Heart left ventricle (tissue), 16 donors: Measurements from ENCODE around the gene RARRES2. TPM values are rescaled to one million over a fixed set of nuclear protein-coding genes. Genes with fewer than 3 reads are reported as not detected.

ENCODE experiments used
- ATAC-seq, 4 donors: fragments of 200-7000 bp; cut with Tn5 transposase; one replicate each; pipeline ENCODE4 v1.9.1; 2020 to 2022; ENCODE audit warnings: moderate library complexity in 4 of 4, mild to moderate bottlenecking in 3 of 4, moderate number of reproducible peaks in 1 of 4
- DNase-seq, 5 donors: peaks; one replicate each; pipeline ENCODE4 v3.0.0-alpha.2; 2020
- H3K27ac ChIP-seq, 12 donors: fragments of 200-600 bp; sonication (generic) in 4 of 12; one replicate each; pipeline versions ENCODE4 v1.5.0 to v1.8.0; 2016 to 2022; ENCODE audit warnings: mild to moderate bottlenecking in 2 of 12
- H3K27me3 ChIP-seq, 9 donors: fragments of 200-600 bp; sonication (generic) in 2 of 9; one replicate each; pipeline versions ENCODE4 v1.5.1 to v1.8.0; 2016 to 2022; ENCODE audit warnings: mild to moderate bottlenecking in 3 of 9
- H3K36me3 ChIP-seq, 9 donors: fragments of 200-600 bp; sonication (generic) in 2 of 9; one replicate each; pipeline versions ENCODE4 v1.5.0 to v1.8.0; 2018 to 2022; ENCODE audit warnings: mild to moderate bottlenecking in 2 of 9
- H3K4me1 ChIP-seq, 12 donors: fragments of 200-600 bp; sonication (generic) in 4 of 12; one replicate each; pipeline versions ENCODE4 v1.5.0 to v1.8.0; 2016 to 2022; ENCODE audit warnings: mild to moderate bottlenecking in 3 of 12
- H3K4me3 ChIP-seq, 12 donors: fragments of 200-600 bp; sonication (generic) in 4 of 12; one replicate each; pipeline versions ENCODE4 v1.5.0 to v1.8.0; 2017 to 2022; ENCODE audit warnings: mild to moderate bottlenecking in 9 of 12, moderate library complexity in 4 of 12
- H3K9me3 ChIP-seq, 12 donors: fragments of 200-600 bp; sonication (generic) in 4 of 12; one replicate each; pipeline versions ENCODE4 v1.5.0 to v1.8.0; 2016 to 2022; ENCODE audit warnings: mild to moderate bottlenecking in 1 of 12
- POLR2A ChIP-seq, 2 donors: fragments of 450-650 bp; IDR thresholded peaks; one replicate each; pipeline ENCODE4 v1.6.1; 2017; ENCODE audit warnings: antibody characterized with exemption in 2 of 2, mild to moderate bottlenecking in 2 of 2, moderate library complexity in 2 of 2
- WGBS, 4 donors: extraction: QIAGEN DNeasy Blood & Tissue Kit in 2 of 4; methylation state at CpG; one replicate each; pipeline versions ENCODE4 v1.1.5 to v1.1.7; 2013 to 2018; 5-methylcytosine and 5-hydroxymethylcytosine counted together
- intact Hi-C, 10 donors: fragments of 100-400 bp; cut with DNase I; formaldehyde crosslinking; loops; one replicate each; pipeline versions ENCODE4 v1.11.1 to v1.14.2; 2022
- polyA plus RNA-seq, 2 donors: library from polyadenylated mRNA; stranded (reverse); fragments of 200-250 nt; gene quantifications; one replicate each; pipeline ENCODE4 v1.2.3, GENCODE V29; 2013
- total RNA-seq, 9 donors: library from RNA; depleted of rRNA in 2 of 9; stranded (reverse); fragments of >200 nt in 2 of 9; fragmentation: NEBNext Ultra II Directional in 3 of 9; extraction: Animal tissue kit (Norgen Biotek cat#: 25700) in 3 of 9; gene quantifications; one replicate each; pipeline versions ENCODE4 v1.1.0 to v1.2.4, GENCODE V29; 2016 to 2023
- TF ChIP-seq, protein P1 (sequence below), 12 donors: fragments of 200-600 bp; sonication (generic) in 4 of 12; IDR thresholded peaks; one replicate each; pipeline versions ENCODE4 v1.5.0 to v1.8.0; 2018 to 2022; ENCODE audit warnings: antibody characterized with exemption in 12 of 12, mild to moderate bottlenecking in 5 of 12
- donor health status: ischemic (EF 13 %, LVEDD 7.1; RV severe dilation, severe dysfunction).
- donor health status: healthy with polysubstance abuse.
- donor health status: DM: no; HTN: yes; CAD: no.
- donor health status: DM: no; HTN: no; CAD: no.
- donor health status: ischemic (EF 25% LVEDD 6.9; RV normal size, moderate dysfunction).
- donor health status: ischemic (EF 25% LVEDD 5.7; RV mildly dilated, moderate dysfunction).
- donor health status: healthy.
- donor health status: DM: yes; HTN: yes; CAD: no.
- donor health status: ischemic (EF 35%, LVEDD 5.7; RV mildly dilated, moderate dysfunction).
- donor health status: nonischemic (EF 11% LVEDD 7.7; RV severe dilation, severe dysfunction).
- donor health status: DM: yes; HTN: yes; CAD: no.
- donor health status: PGD.
- donor health status: ischemic (EF 29% LVEDD 5.4; RV normal size, mild dysfunction).
- donor health status: nonischemic (EF 23%, LVEDD 6.1; RV moderate dilation, normal function).

Gene RARRES2
- total and polyA plus RNA-seq, 11 donors: 3.9 to 108 (median 12.6) TPM

DNA sequence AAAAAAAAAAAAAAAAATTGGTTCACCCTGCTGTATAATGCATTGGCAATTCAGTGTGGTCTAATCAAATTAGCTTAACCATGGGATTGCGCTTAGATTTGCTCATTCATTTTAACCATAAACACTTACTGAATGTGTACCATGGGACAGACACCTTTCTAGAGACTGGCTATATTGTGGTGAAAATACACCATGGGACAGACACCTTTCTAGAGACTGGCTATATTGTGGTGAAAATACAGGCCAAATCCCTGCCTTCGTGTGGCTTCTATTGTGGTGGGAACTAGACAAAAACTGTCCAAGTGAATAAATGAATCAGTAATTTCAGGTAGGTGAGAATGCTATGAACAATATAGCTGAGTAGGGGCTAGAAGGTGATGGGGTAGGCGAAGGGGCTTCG is 17.0 kb upstream of the RARRES2 start:
- H3K4me3 ChIP-seq: no peak overlapping the region
- 96 to 98% (median 97%) methylated on average over 4 of the region's 4 CpGs for WGBS, 4 donors
- no peak for TF ChIP-seq POLR2A (IDR thresholded peaks at IDR 0.05)
- TF ChIP-seq, protein P1, sequence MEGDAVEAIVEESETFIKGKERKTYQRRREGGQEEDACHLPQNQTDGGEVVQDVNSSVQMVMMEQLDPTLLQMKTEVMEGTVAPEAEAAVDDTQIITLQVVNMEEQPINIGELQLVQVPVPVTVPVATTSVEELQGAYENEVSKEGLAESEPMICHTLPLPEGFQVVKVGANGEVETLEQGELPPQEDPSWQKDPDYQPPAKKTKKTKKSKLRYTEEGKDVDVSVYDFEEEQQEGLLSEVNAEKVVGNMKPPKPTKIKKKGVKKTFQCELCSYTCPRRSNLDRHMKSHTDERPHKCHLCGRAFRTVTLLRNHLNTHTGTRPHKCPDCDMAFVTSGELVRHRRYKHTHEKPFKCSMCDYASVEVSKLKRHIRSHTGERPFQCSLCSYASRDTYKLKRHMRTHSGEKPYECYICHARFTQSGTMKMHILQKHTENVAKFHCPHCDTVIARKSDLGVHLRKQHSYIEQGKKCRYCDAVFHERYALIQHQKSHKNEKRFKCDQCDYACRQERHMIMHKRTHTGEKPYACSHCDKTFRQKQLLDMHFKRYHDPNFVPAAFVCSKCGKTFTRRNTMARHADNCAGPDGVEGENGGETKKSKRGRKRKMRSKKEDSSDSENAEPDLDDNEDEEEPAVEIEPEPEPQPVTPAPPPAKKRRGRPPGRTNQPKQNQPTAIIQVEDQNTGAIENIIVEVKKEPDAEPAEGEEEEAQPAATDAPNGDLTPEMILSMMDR (IDR thresholded peaks at IDR 0.05): no peak
- no peaks in the 10 kb centered on the region for H3K9me3 ChIP-seq
- DNase-seq (no peak), ATAC-seq (no peak)
- H3K27me3 ChIP-seq: no peaks in the 10 kb centered on the region
- H3K27ac ChIP-seq: no peak overlapping the region
- peaks cover 0 to 14% (median 0%) of the 10 kb centered on the region in 12 donors for H3K4me1 ChIP-seq
- intact Hi-C loops: loop anchor here in 6 of 10 donors (5.0 to 10.0 kb wide), 2 partner anchors 64 to 416 kb away; no protein-coding TSS in a partner anchor
- no peaks in the 10 kb centered on the region for H3K36me3 ChIP-seq

DNA sequence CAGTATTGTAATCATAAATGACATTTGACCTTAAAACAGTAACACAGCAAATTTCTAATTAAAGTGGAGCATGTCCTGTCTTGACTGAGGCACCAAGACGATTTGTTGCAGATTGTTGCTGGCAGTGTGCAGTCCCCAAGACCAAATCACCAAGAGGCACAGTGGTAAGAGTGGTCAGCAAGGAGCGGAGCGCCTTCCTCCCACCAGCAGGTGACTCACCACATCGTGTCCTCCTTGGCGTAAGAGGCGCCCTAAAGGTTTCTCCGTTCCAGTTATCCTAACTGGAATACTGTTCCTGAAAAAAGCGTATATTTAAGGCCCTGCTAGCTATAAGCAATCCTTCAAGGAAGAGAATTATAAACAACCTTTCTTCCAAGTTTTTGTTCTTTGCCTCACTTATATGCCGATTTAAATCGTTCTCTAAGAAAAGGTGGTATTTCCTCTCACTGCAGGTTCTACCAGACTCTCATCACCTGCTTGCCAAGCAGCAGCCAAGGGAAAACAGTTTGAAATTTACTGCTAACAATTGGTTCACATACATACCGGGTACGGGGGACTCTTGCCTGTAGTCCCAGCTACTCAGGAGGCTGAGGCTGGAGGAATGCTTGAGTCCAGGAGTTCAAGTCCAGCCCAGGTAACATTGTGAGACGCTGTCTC is 16.5 kb upstream of the RARRES2 start:
- intact Hi-C loops: loop anchor here (1.0 to 10.0 kb wide), 4 partner anchors 63 to 417 kb away; no protein-coding TSS in a partner anchor
- TF ChIP-seq, protein P1 (IDR thresholded peaks at IDR 0.05): no peak
- TF ChIP-seq POLR2A (IDR thresholded peaks at IDR 0.05): no peak
- Histone ChIP-seq H3K4me1 (peaks cover 0 to 14% (median 0%) of the 10 kb centered on the region in 12 donors), H3K27ac (no peak overlapping the region), H3K4me3 (no peak overlapping the region), H3K36me3 (no peaks in the 10 kb centered on the region), H3K9me3 (no peaks in the 10 kb centered on the region), H3K27me3 (no peaks in the 10 kb centered on the region)
- no peak for DNase-seq
- WGBS, 4 donors: 82 to 86% (median 85%) methylated on average over 13 of the region's 13 CpGs
- no peak for ATAC-seq

- Histone ChIP-seq H3K4me1 (peaks cover 0 to 12% (median 0%) of the 10 kb centered on the region in 12 donors), H3K4me3 (no peak overlapping the region), H3K36me3 (no peaks in the 10 kb centered on the region), H3K27ac (no peak overlapping the region), H3K9me3 (no peaks in the 10 kb centered on the region), H3K27me3 (no peaks in the 10 kb centered on the region)
- ATAC-seq (no peak), DNase-seq (no peak)
- WGBS, 4 donors: 68 to 75% (median 71%) methylated on average over 9 of the region's 9 CpGs
- TF ChIP-seq, protein P1 (IDR thresholded peaks at IDR 0.05): no peak
- no peak for TF ChIP-seq POLR2A (IDR thresholded peaks at IDR 0.05)
- intact Hi-C loops: loop anchor here (1.0 to 10.0 kb wide), 4 partner anchors 64 to 418 kb away; no protein-coding TSS in a partner anchor
Observed at GRCh38 chr7:150357270-150357669, 15.8 kb upstream of the RARRES2 start.

DNA sequence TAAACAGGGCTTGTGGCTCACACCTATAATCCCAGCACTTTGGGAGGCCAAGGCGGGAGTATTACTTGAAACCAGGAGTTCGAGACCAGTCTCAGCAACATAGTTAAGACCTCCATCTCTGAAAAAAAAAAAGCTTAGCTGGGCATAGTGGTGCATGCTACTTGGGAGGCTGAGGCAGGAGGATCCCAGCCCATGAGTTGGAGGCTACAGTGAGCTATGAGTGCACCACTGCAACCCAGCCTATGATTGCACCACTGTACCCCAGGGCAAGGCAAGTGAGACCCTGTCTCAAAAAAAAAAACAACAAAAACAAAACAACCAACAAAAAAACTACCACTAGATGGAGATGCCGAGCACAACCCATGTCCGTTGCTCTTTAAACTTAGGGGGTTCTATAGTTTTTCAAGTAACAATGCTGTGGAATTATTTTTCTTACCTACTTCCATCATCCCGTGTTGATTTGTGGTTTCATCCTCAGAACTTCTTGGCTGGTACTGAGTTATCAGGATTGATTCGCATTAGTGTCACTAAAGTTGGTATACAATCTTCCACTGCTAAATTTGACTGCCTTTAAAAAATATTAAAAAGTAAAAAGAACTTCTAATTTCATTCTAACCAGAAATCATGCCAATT is 15.0 kb upstream of the RARRES2 start:
- H3K27me3 ChIP-seq: no peaks in the 10 kb centered on the region
- no peak for ATAC-seq
- H3K4me3 ChIP-seq: no peak overlapping the region
- intact Hi-C loops: loop anchor here in 9 of 10 donors (1.0 to 10.0 kb wide), 4 partner anchors 64 to 418 kb away; no protein-coding TSS in a partner anchor
- H3K4me1 ChIP-seq: peaks cover 0 to 12% (median 0%) of the 10 kb centered on the region in 12 donors
- TF ChIP-seq, protein P1 (IDR thresholded peaks at IDR 0.05): peak; percentile 49 to 79 (median 68)
- no peak for TF ChIP-seq POLR2A (IDR thresholded peaks at IDR 0.05)
- no peaks in the 10 kb centered on the region for H3K9me3 ChIP-seq
- 30 to 34% (median 32%) methylated on average over 6 of the region's 6 CpGs for WGBS, 4 donors
- no peak overlapping the region for H3K27ac ChIP-seq
- no peak for DNase-seq
- H3K36me3 ChIP-seq: no peaks in the 10 kb centered on the region
